CD14-positive monocyte (primary cell): ENCODE data around the gene ADAMTS9. TPM values are rescaled to one million over a fixed set of nuclear protein-coding genes. Genes with fewer than 3 reads are reported as not detected.

Experiments
- DNase-seq, 3 donors: peaks; one replicate each; pipeline ENCODE4 v3.0.0-alpha.2; 2011 to 2022
- H2AFZ ChIP-seq: 2 replicates; pipeline ENCODE4 v1.6.0; 2012; ENCODE audit warnings: mild to moderate bottlenecking, low read depth, low read length, inconsistent platforms; ENCODE audit not compliant: insufficient read depth, poor library complexity, severe bottlenecking
- H3K27ac ChIP-seq, 2 donors: 1 replicate in 1 of 2; 2 replicates in 1 of 2; pipeline ENCODE4 v1.5.1; 2012 to 2013; ENCODE audit warnings: low read length in 2 of 2, control low read depth in 1 of 2, inconsistent platforms in 1 of 2, low read depth in 1 of 2, mild to moderate bottlenecking in 1 of 2
- H3K27me3 ChIP-seq, 2 donors: one replicate each; pipeline versions ENCODE4 v1.6.0 to v1.6.1; 2011 to 2013; ENCODE audit warnings: low read length in 2 of 2; ENCODE audit not compliant: control insufficient read depth in 2 of 2, insufficient read depth in 2 of 2
- H3K36me3 ChIP-seq, 2 donors: replicated peaks in 1 of 2; 1 replicate in 1 of 2; 2 replicates in 1 of 2; pipeline versions ENCODE4 v1.5.1 to v1.6.1; 2012 to 2013; ENCODE audit warnings: low read length in 2 of 2, control low read depth in 1 of 2, inconsistent platforms in 1 of 2, mild to moderate bottlenecking in 1 of 2; ENCODE audit not compliant: insufficient read depth in 2 of 2, control insufficient read depth in 1 of 2
- H3K4me1 ChIP-seq, 2 donors: 1 replicate in 1 of 2; 2 replicates in 1 of 2; pipeline versions ENCODE4 v1.5.1 to v1.6.1; 2012 to 2013; ENCODE audit warnings: low read length in 2 of 2, control low read depth in 1 of 2, inconsistent platforms in 1 of 2, mild to moderate bottlenecking in 1 of 2, moderate library complexity in 1 of 2; ENCODE audit not compliant: insufficient read depth in 2 of 2, control insufficient read depth in 1 of 2
- H3K4me2 ChIP-seq: replicated peaks from 2 replicates; pipeline ENCODE3; 2012; ENCODE audit warnings: low read length, moderate library complexity, mild to moderate bottlenecking; ENCODE audit not compliant: poor library complexity, severe bottlenecking; ENCODE audit errors: extremely low read depth
- H3K4me3 ChIP-seq, 3 experiments: fragments of 200-600 bp in 1 of 3; sonication (generic) in 1 of 3; replicated peaks in 1 of 3; 1 replicate in 2 of 3; 2 replicates in 1 of 3; pipeline ENCODE4 v1.5.1; 2011 to 2013; ENCODE audit warnings: low read length in 3 of 3, mild to moderate bottlenecking in 3 of 3, control low read depth in 2 of 3, low read depth in 2 of 3, inconsistent platforms in 1 of 3, moderate library complexity in 1 of 3
- H3K79me2 ChIP-seq: 2 replicates; pipeline ENCODE4 v1.6.0; 2012; ENCODE audit warnings: mild to moderate bottlenecking, control low read depth, inconsistent platforms, low read length, moderate library complexity; ENCODE audit not compliant: insufficient read depth
- H3K9ac ChIP-seq: 2 replicates; pipeline ENCODE4 v1.6.0; 2017; ENCODE audit warnings: low read length, mild to moderate bottlenecking; ENCODE audit not compliant: insufficient read depth, poor library complexity, severe bottlenecking
- H3K9me3 ChIP-seq, 2 donors: replicated peaks in 1 of 2; 1 replicate in 1 of 2; 2 replicates in 1 of 2; pipeline versions ENCODE4 v1.5.1 to v1.6.1; 2012 to 2013; ENCODE audit warnings: low read length in 2 of 2, control low read depth in 1 of 2; ENCODE audit not compliant: control insufficient read depth in 1 of 2, insufficient read depth in 1 of 2
- H4K20me1 ChIP-seq: 2 replicates; pipeline ENCODE4 v1.6.0; 2012; ENCODE audit warnings: mild to moderate bottlenecking, low read length, control low read depth, moderate library complexity; ENCODE audit not compliant: insufficient read depth
- H3K27ac Mint-ChIP-seq, 7 donors: one replicate each; pipeline ENCODE4 v1.8.0; 2020; ENCODE audit warnings: mild to moderate bottlenecking in 7 of 7, mixed read lengths in 7 of 7, moderate library complexity in 6 of 7, inconsistent platforms in 2 of 7
- H3K27me3 Mint-ChIP-seq, 3 donors: one replicate each; pipeline ENCODE4 v1.8.0; 2021 to 2022; ENCODE audit warnings: low read depth in 3 of 3, mild to moderate bottlenecking in 3 of 3, mixed read lengths in 3 of 3, moderate library complexity in 3 of 3, inconsistent platforms in 1 of 3
- H3K36me3 Mint-ChIP-seq, 2 donors: one replicate each; pipeline ENCODE4 v1.8.0; 2020; ENCODE audit warnings: mixed read lengths in 2 of 2, inconsistent platforms in 1 of 2, mild to moderate bottlenecking in 1 of 2
- H3K4me1 Mint-ChIP-seq: one replicate; pipeline ENCODE4 v1.8.0; 2020; ENCODE audit warnings: mild to moderate bottlenecking, mixed read lengths
- H3K4me3 Mint-ChIP-seq, 2 donors: one replicate each; pipeline ENCODE4 v1.8.0; 2020; ENCODE audit warnings: mild to moderate bottlenecking in 2 of 2, mixed read lengths in 2 of 2, moderate library complexity in 1 of 2
- H3K9me3 Mint-ChIP-seq, 7 donors: one replicate each; pipeline ENCODE4 v1.8.0; 2020 to 2022; ENCODE audit warnings: mixed read lengths in 7 of 7, mild to moderate bottlenecking in 6 of 7, moderate library complexity in 6 of 7, inconsistent platforms in 2 of 7
- WGBS: methylation state at CpG from one replicate; pipeline ENCODE4 v1.1.5; 2013; ENCODE audit warnings: missing lambda C conversion rate; ENCODE audit not compliant: insufficient coverage; 5-methylcytosine and 5-hydroxymethylcytosine counted together
- intact Hi-C, 2 donors: fragments of 100-400 bp; cut with micrococcal nuclease; formaldehyde crosslinking; loops; one replicate each; pipeline versions ENCODE4 v1.15.0 to v1.15.1; 2023
- polyA plus RNA-seq, 3 donors: library from polyadenylated mRNA; depleted of rRNA in 1 of 3; unstranded in 2 of 3; stranded (reverse) in 1 of 3; fragments of 300-500 nt in 2 of 3; fragments of >200 nt in 1 of 3; fragmentation: Illumina TruSeq in 2 of 3; gene quantifications; 1 replicate in 2 of 3; 2 replicates in 1 of 3; pipeline ENCODE4 v1.2.3, GENCODE V29; 2012 to 2021
- TF ChIP-seq, protein P1 (sequence below): fragments of 200-600 bp; IDR thresholded peaks from one replicate; pipeline ENCODE4 v1.8.0; 2022; ENCODE audit warnings: antibody characterized with exemption, mild to moderate bottlenecking

The ADAMTS9 gene
- polyA plus RNA-seq, 3 donors = not detected

DNA sequence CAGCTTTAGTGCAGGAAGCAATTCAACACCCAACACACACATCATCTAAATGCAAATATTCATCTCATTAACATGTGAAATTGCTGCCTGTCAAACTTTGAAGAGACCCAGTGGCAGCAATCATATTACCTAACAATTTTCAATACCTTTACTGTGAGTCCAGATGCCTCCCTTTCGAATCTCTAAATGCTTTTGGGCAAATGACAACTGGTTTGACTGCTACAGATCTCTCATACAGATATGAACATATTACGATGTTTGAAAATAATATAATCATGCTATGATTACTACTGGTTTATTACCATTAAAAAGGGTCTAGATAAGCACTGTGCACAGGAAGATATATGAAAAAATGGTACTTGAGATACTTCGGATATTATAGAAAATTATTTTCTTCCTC is 137.9 kb downstream of the ADAMTS9 start:
- Histone ChIP-seq H3K4me1 (no peaks in the 10 kb centered on the region), H3K27me3 (no peaks in the 10 kb centered on the region)

DNA sequence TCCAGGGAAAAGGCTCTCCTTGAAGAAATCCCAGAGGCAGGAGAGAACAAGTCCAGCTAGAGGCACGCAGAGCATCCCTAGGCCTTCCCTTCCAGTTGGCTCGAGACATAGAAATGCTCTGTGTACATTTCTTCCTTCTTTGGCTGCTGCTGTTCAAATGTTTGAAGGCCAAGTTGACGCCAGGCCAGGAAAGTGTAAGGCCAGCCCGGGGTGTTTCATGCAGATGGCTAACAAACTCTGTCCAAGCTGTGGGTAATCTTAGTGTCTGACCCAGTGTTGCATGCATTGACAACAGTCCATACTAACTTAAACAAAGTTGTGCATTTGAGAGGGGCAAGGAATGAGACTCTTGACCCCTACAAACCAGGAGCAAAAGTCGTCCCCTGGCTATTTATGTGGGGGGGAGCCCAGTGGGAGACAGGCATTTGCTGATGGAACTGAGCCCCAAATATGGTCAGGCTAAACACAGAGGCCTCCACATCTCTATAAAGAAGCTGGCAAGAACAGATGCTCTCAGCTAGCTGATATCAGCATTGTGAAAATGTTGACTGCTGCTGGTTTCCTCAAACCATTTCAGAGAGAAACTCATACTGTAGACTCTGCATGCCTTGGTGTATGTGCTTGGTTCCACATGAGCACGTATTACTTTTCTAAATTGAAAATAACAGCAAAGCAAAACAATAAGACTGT is 139.5 kb downstream of the ADAMTS9 start:
- DNase-seq = no peak
- intact Hi-C loops = no loop called here

More for the DNA sequence above, 137.9 kb downstream of the ADAMTS9 start:
- no peak overlapping the region for H3K4me2 ChIP-seq
- intact Hi-C loops = no loop called here
- peaks cover 0 to 2% (median 2%) of the 10 kb centered on the region in 3 donors for H3K27me3 Mint-ChIP-seq
- H3K27ac ChIP-seq = no peak overlapping the region
- TF ChIP-seq, protein P1, sequence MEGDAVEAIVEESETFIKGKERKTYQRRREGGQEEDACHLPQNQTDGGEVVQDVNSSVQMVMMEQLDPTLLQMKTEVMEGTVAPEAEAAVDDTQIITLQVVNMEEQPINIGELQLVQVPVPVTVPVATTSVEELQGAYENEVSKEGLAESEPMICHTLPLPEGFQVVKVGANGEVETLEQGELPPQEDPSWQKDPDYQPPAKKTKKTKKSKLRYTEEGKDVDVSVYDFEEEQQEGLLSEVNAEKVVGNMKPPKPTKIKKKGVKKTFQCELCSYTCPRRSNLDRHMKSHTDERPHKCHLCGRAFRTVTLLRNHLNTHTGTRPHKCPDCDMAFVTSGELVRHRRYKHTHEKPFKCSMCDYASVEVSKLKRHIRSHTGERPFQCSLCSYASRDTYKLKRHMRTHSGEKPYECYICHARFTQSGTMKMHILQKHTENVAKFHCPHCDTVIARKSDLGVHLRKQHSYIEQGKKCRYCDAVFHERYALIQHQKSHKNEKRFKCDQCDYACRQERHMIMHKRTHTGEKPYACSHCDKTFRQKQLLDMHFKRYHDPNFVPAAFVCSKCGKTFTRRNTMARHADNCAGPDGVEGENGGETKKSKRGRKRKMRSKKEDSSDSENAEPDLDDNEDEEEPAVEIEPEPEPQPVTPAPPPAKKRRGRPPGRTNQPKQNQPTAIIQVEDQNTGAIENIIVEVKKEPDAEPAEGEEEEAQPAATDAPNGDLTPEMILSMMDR = no peak
- H4K20me1 ChIP-seq = no peaks in the 10 kb centered on the region
- H3K4me3 ChIP-seq = no peak overlapping the region
- H3K36me3 ChIP-seq = no peaks in the 10 kb centered on the region
- DNase-seq = no peak
- H3K9ac ChIP-seq = no peak overlapping the region
- H2AFZ ChIP-seq = no peak overlapping the region
- H3K79me2 ChIP-seq = no peaks in the 10 kb centered on the region
- no peaks in the 10 kb centered on the region for H3K36me3 Mint-ChIP-seq
- no peak overlapping the region for H3K4me3 Mint-ChIP-seq
- H3K27ac Mint-ChIP-seq = no peak overlapping the region
- no peaks in the 10 kb centered on the region for H3K4me1 Mint-ChIP-seq
- no CpG with 5 or more reads among the region's 3 CpGs for WGBS
- peaks cover 0 to 17% (median 8%) of the 10 kb centered on the region in 7 donors for H3K9me3 Mint-ChIP-seq
- no peaks in the 10 kb centered on the region for H3K9me3 ChIP-seq

More for the DNA sequence above, 139.5 kb downstream of the ADAMTS9 start:
- Histone ChIP-seq H4K20me1 (no peaks in the 10 kb centered on the region), H3K4me1 (no peaks in the 10 kb centered on the region), H3K79me2 (no peaks in the 10 kb centered on the region), H3K9me3 (no peaks in the 10 kb centered on the region), H3K27me3 (no peaks in the 10 kb centered on the region), H3K27ac (no peak overlapping the region), H3K4me2 (no peak overlapping the region), H2AFZ (no peak overlapping the region), H3K36me3 (no peaks in the 10 kb centered on the region), H3K9ac (no peak overlapping the region), H3K4me3 (no peak overlapping the region)
- H3K4me3 Mint-ChIP-seq = no peak overlapping the region
- H3K27me3 Mint-ChIP-seq = peaks cover 0 to 2% (median 2%) of the 10 kb centered on the region in 3 donors
- TF ChIP-seq, protein P1 = no peak
- no peaks in the 10 kb centered on the region for H3K36me3 Mint-ChIP-seq
- WGBS = 83% methylated on average over 3 of the region's 6 CpGs
- no peak overlapping the region for H3K27ac Mint-ChIP-seq
- H3K9me3 Mint-ChIP-seq = peaks cover 0 to 20% (median 8%) of the 10 kb centered on the region in 7 donors
- no peaks in the 10 kb centered on the region for H3K4me1 Mint-ChIP-seq
